C4-2B (cell line): ENCODE data around the gene IRS2.

Experiments used
- ZFX ChIP-seq: fragments of 450-650 bp; IDR thresholded peaks from 2 replicates; pipeline ENCODE4 v1.6.1; 2017
- TF ChIP-seq, protein P1 (sequence below): fragments of 450-650 bp; conservative IDR thresholded peaks from 2 replicates; pipeline ENCODE4 v1.5.1; 2017; ENCODE audit warnings: mild to moderate bottlenecking

DNA sequence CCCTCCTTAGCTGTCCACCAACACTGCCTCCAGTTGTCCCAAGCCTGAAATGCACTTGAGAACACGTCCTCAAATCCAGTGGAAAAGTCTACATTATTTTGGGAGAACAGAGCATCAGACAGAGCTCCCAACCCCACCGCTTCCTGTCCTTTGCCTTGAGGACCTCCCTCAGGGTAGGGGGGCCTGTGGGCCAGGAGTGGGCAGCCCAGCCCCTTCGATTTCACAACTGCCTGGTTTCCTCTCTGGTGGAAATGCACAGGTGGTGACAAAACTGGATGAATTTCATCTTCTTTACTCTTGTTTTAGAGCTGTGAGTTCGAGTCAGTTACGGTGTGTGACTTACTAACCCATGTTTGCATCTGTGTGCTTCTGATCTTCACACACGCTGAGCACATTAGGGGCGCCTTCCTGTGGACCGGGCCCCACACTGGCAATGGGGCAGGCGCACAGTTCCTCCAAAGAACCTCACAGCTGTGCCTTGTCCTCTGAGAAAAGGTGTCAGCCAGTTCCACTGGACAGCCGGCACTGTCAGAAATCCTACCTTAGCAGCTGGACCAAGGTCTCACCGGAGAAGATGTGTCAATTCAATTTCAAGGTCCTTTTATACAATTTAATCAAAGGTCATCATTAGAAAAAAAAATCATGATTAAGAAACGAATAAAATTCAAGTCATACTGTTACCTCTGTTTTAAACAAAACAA is 80.2 kb downstream of the IRS2 start:
- TF ChIP-seq, protein P1, sequence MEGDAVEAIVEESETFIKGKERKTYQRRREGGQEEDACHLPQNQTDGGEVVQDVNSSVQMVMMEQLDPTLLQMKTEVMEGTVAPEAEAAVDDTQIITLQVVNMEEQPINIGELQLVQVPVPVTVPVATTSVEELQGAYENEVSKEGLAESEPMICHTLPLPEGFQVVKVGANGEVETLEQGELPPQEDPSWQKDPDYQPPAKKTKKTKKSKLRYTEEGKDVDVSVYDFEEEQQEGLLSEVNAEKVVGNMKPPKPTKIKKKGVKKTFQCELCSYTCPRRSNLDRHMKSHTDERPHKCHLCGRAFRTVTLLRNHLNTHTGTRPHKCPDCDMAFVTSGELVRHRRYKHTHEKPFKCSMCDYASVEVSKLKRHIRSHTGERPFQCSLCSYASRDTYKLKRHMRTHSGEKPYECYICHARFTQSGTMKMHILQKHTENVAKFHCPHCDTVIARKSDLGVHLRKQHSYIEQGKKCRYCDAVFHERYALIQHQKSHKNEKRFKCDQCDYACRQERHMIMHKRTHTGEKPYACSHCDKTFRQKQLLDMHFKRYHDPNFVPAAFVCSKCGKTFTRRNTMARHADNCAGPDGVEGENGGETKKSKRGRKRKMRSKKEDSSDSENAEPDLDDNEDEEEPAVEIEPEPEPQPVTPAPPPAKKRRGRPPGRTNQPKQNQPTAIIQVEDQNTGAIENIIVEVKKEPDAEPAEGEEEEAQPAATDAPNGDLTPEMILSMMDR = no peak
- TF ChIP-seq ZFX = no peak
